Endothelial cell of umbilical vein (primary cell): ENCODE results near the gene LSP1. TPM values are rescaled to one million over a fixed set of nuclear protein-coding genes. Genes with fewer than 3 reads are reported as not detected.

ENCODE experiments used
- BruUV-seq: library from RNA; stranded (reverse); fragments of 400-500 nt; replicated peaks from 2 replicates; lab custom pipeline; 2021; lab: Mats Ljungman, UMichigan
- CTCF ChIA-PET: fragments of 300-600, 350-600 bp; sonication (Branson Sonifier 250); formaldehyde crosslinking; loops from one replicate; lab custom pipeline; 2021; ENCODE audit warnings: antibody characterized with exemption, inconsistent platforms; lab: Charles Lee
- POLR2A ChIA-PET: fragments of 300-600, 350-600 bp; sonication (Branson Sonifier 250); formaldehyde crosslinking; loops from one replicate; lab custom pipeline; 2021; ENCODE audit warnings: antibody characterized with exemption, inconsistent platforms; lab: Charles Lee
- DNase-seq: peaks from one replicate; pipeline ENCODE4 v3.0.0-alpha.2; 2011; ENCODE audit warnings: low read depth, low spot score
- FAIRE-seq: peaks from 2 replicates; lab custom pipeline; 2011; peaks lifted over from hg19 to GRCh38; lab: Jason Lieb, UNC
- H2AFZ ChIP-seq: 2 replicates; pipeline ENCODE4 v1.6.0; 2012; ENCODE audit warnings: low read depth, low read length, control low read depth, inconsistent platforms
- H3K27ac ChIP-seq: 2 replicates; pipeline ENCODE4 v1.5.1; 2011; ENCODE audit warnings: low read depth, mild to moderate bottlenecking, control low read depth, low read length, moderate library complexity; ENCODE audit not compliant: insufficient read depth
- H3K27me3 ChIP-seq, 2 experiments: 2 replicates each; pipeline versions ENCODE4 v1.6.0 to v1.6.1; 2011; ENCODE audit warnings: low read length in 2 of 2, mixed read lengths in 1 of 2; ENCODE audit not compliant: control insufficient read depth in 2 of 2, insufficient read depth in 2 of 2
- H3K36me3 ChIP-seq, 2 experiments: 2 replicates in 1 of 2; 3 replicates in 1 of 2; pipeline ENCODE4 v1.5.1; 2011; ENCODE audit warnings: low read length in 2 of 2, mild to moderate bottlenecking in 1 of 2, moderate library complexity in 1 of 2; ENCODE audit not compliant: control insufficient read depth in 2 of 2, insufficient read depth in 2 of 2; ENCODE audit errors: extremely low read depth in 1 of 2
- H3K4me1 ChIP-seq: 3 replicates; pipeline ENCODE4 v1.5.1; 2011; ENCODE audit warnings: mild to moderate bottlenecking, low read length; ENCODE audit not compliant: control insufficient read depth, insufficient read depth; ENCODE audit errors: extremely low read depth
- H3K4me2 ChIP-seq: 2 replicates; pipeline ENCODE4 v1.6.1; 2011; ENCODE audit warnings: low read length, control low read depth, mixed read lengths; ENCODE audit not compliant: insufficient read depth
- H3K4me3 ChIP-seq, 3 experiments: fragments of 200-600 bp in 1 of 3; sonication (generic), shearing (Covaris generic) in 1 of 3; replicated peaks in 1 of 3; 2 replicates each; pipeline ENCODE4 v1.5.1; 2011 to 2016; ENCODE audit warnings: control low read depth in 3 of 3, low read length in 3 of 3, mild to moderate bottlenecking in 2 of 3, inconsistent platforms in 1 of 3, low read depth in 1 of 3, moderate library complexity in 1 of 3; ENCODE audit not compliant: insufficient read depth in 1 of 3
- H3K79me2 ChIP-seq: 2 replicates; pipeline ENCODE4 v1.6.0; 2012; ENCODE audit warnings: low read length, inconsistent platforms; ENCODE audit not compliant: control insufficient read depth, insufficient read depth
- H3K9ac ChIP-seq: replicated peaks from 2 replicates; pipeline ENCODE3; 2011; ENCODE audit warnings: low read length, control low read depth; ENCODE audit not compliant: insufficient read depth; ENCODE audit errors: extremely low read depth
- H3K9me1 ChIP-seq: replicated peaks from 3 replicates; pipeline ENCODE4 v1.6.0; 2011; ENCODE audit warnings: mild to moderate bottlenecking, low read length; ENCODE audit not compliant: control insufficient read depth, insufficient read depth; ENCODE audit errors: extremely low read depth
- H3K9me3 ChIP-seq: replicated peaks from 2 replicates; pipeline ENCODE4 v1.5.1; 2012; ENCODE audit warnings: low read length, inconsistent platforms; ENCODE audit not compliant: control insufficient read depth, insufficient read depth
- H4K20me1 ChIP-seq: replicated peaks from 2 replicates; pipeline ENCODE3; 2011; ENCODE audit warnings: mild to moderate bottlenecking, low read length; ENCODE audit not compliant: control insufficient read depth, insufficient read depth; ENCODE audit errors: extremely low read depth
- CTCF ChIP-seq, 2 donors: IDR thresholded peaks; 1 replicate in 1 of 2; 2 replicates in 1 of 2; pipeline ENCODE4 v1.5.1; 2011; ENCODE audit warnings: low read length in 2 of 2, mild to moderate bottlenecking in 2 of 2, moderate library complexity in 2 of 2, control low read depth in 1 of 2, inconsistent platforms in 1 of 2, low read depth in 1 of 2; ENCODE audit not compliant: insufficient read depth in 1 of 2; ENCODE audit errors: extremely low read depth in 1 of 2
- FOS ChIP-seq: IDR thresholded peaks from 2 replicates; pipeline ENCODE4 v1.6.1; 2011; ENCODE audit warnings: mild to moderate bottlenecking, low read length, moderate library complexity, borderline replicate concordance; ENCODE audit not compliant: insufficient read depth
- GATA2 ChIP-seq: IDR thresholded peaks from 2 replicates; pipeline ENCODE4 v1.7.0; 2011; ENCODE audit warnings: low read depth, mild to moderate bottlenecking, moderate library complexity, mixed read lengths, low read length; ENCODE audit not compliant: insufficient read length, insufficient read depth
- MYC ChIP-seq: IDR thresholded peaks from one replicate; pipeline ENCODE4 v1.6.1; 2011; ENCODE audit warnings: mild to moderate bottlenecking, low read depth, low read length
- dilution Hi-C: fragments of 300-500 bp; cut with MboI; formaldehyde crosslinking; loops from one replicate; pipeline ENCODE4 v1.15.0; 2019; ENCODE audit warnings: low sequenced_read_pairs; ENCODE audit not compliant: extremely low pct_ligation_motif_present
- intact Hi-C: fragments of 100-400 bp; cut with micrococcal nuclease; formaldehyde crosslinking; loops from one replicate; pipeline ENCODE4 v1.10.0; 2022
- polyA plus RNA-seq, 4 experiments: library from polyadenylated mRNA; depleted of rRNA in 3 of 4; stranded (reverse) in 3 of 4; unstranded in 1 of 4; fragments of >200 nt; gene quantifications; 2 replicates each; pipeline versions ENCODE4 v1.2.1 to v1.2.3, GENCODE V29; 2011 to 2012; ENCODE audit warnings: missing spikeins in 1 of 4
- total RNA-seq: library from RNA; stranded (reverse); gene quantifications from 2 replicates; pipeline ENCODE4 v1.2.3, GENCODE V29; 2021

Gene LSP1
- total and polyA plus RNA-seq, 2 donors (not counting 3 experiments of a cell fraction or from before 2014, with no cell fraction given) = not detected

GRCh38 chr11:1882265-1883238 is 29.7 kb downstream of the LSP1 start:
- intact Hi-C loops = loop anchor here (1.0 kb wide), 2 partner anchors 45 to 269 kb away; no protein-coding TSS in a partner anchor
- DNase-seq = peak; percentile 60

More at GRCh38 chr11:1882265-1883238, 29.7 kb downstream of the LSP1 start:
- ChIA-PET POLR2A (interaction anchor here (0.8 kb wide), 1 partner anchor 29 kb away, joined by 3 read pairs; no protein-coding TSS in a partner anchor), CTCF (interaction anchor here (0.6 to 3.7 kb wide), 75 partner anchors 9 to 641 kb away, joined by 3 to 262 read pairs (median 5); partner anchors contain the start of genes H19, IGF2, KRTAP5-6 and LSP1)
- H3K9me3 ChIP-seq = no peaks in the 10 kb centered on the region
- TF ChIP-seq CTCF (IDR thresholded peaks at IDR 0.05; ENCODE audit: extremely low read depth in 1 of 2, insufficient read depth in 1 of 2, low read depth in 1 of 2, low read length in 2 of 2) (peak; percentile 91 to 98), FOS (no peak), GATA2 (no peak), MYC (no peak)
- H2AFZ ChIP-seq = no peak overlapping the region
- no peak overlapping the region for H3K27ac ChIP-seq
- no peaks in the 10 kb centered on the region for H3K79me2 ChIP-seq
- no peak overlapping the region for H3K4me2 ChIP-seq
- dilution Hi-C loops = no loop called here
- H4K20me1 ChIP-seq = no peaks in the 10 kb centered on the region
- no peak overlapping the region for H3K9ac ChIP-seq
- BruUV-seq = no TSS peak
- no peaks in the 10 kb centered on the region for H3K9me1 ChIP-seq
- no peaks in the 10 kb centered on the region for H3K27me3 ChIP-seq
- H3K4me3 ChIP-seq = no peak overlapping the region
- H3K4me1 ChIP-seq = no peaks in the 10 kb centered on the region
- no peaks in the 10 kb centered on the region for H3K36me3 ChIP-seq
- FAIRE-seq = peak; percentile 86
